Keratinocyte (primary cell): ENCODE measurements around the gene RFX6.
"Not testable (repeated sequence)": the region's sequence is repeated elsewhere in the genome, so short reads cannot be mapped to it uniquely, and the experiment has no call there.

Experiments
- EZH2 ChIP-seq: IDR thresholded peaks from one replicate; pipeline ENCODE4 v1.6.1; 2012; ENCODE audit warnings: inconsistent platforms, mild to moderate bottlenecking, low read length, moderate library complexity
- TF ChIP-seq, protein P1 (sequence below), 3 experiments: IDR thresholded peaks in 1 of 3; conservative IDR thresholded peaks in 1 of 3; optimal IDR thresholded peaks in 1 of 3; 2 replicates in 2 of 3; 3 replicates in 1 of 3; pipeline versions ENCODE3 to v1.5.1; 2011; ENCODE audit warnings: low read length in 3 of 3, mild to moderate bottlenecking in 3 of 3, moderate library complexity in 2 of 3, control low read depth in 1 of 3, inconsistent platforms in 1 of 3; ENCODE audit not compliant: insufficient read depth in 2 of 3; ENCODE audit errors: extremely low read depth in 1 of 3

DNA sequence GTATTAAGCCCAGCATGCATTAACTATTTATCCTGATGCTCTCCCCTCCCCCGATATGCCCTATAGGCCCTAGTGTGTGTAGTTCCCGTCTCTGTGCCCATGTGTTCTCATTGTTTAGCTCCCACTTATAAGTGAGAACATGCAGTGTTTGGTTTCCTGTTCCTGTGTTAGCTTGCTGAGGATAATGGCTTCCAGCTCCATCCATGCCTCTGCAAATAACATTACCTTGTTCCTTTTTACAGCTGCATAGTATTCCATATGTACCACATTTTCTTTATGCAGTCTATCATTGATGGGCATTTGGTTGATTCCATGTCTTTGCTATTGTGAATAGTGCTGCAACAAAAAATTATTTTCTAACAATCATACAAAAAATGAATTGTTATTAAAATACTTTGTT, 42.5 kb upstream of the RFX6 start:
- TF ChIP-seq, protein P1, sequence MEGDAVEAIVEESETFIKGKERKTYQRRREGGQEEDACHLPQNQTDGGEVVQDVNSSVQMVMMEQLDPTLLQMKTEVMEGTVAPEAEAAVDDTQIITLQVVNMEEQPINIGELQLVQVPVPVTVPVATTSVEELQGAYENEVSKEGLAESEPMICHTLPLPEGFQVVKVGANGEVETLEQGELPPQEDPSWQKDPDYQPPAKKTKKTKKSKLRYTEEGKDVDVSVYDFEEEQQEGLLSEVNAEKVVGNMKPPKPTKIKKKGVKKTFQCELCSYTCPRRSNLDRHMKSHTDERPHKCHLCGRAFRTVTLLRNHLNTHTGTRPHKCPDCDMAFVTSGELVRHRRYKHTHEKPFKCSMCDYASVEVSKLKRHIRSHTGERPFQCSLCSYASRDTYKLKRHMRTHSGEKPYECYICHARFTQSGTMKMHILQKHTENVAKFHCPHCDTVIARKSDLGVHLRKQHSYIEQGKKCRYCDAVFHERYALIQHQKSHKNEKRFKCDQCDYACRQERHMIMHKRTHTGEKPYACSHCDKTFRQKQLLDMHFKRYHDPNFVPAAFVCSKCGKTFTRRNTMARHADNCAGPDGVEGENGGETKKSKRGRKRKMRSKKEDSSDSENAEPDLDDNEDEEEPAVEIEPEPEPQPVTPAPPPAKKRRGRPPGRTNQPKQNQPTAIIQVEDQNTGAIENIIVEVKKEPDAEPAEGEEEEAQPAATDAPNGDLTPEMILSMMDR (optimal IDR thresholded peaks at IDR 0.05 in 1 of 3, IDR thresholded peaks at IDR 0.05 in 1 of 3, conservative IDR thresholded peaks at IDR 0.05 in 1 of 3; ENCODE audit: extremely low read depth in 1 of 3, insufficient read depth in 2 of 3, low read length in 3 of 3), result not testable (repeated sequence)
- TF ChIP-seq EZH2, result not testable (repeated sequence)
